ENCODE results near the gene PTPRG.

The PTPRG gene

GRCh38 chr3:62332017-62332416, 770.6 kb downstream of the PTPRG start:
- DNase-seq = no peak

- peak in 1 of 6 experiments; percentile 3 for DNase-seq
Observed at GRCh38 chr3:62332835-62333244, 771.5 kb downstream of the PTPRG start.

- DNase-seq = no peak
Observed at GRCh38 chr3:62335196-62335595, 773.8 kb downstream of the PTPRG start.

GRCh38 chr3:62343755-62344154, 782.4 kb downstream of the PTPRG start:
- DNase-seq = no peak
